OCI-LY7 (cell line): ENCODE results near the gene MAP4K5.

ENCODE experiments used
- CTCF ChIP-seq: fragments of 200-600 bp; sonication (generic); conservative IDR thresholded peaks from 2 replicates; pipeline ENCODE4 v1.5.1; 2014; ENCODE audit warnings: mild to moderate bottlenecking, antibody characterized with exemption, low read length, moderate library complexity, mixed read lengths
- EZH2phosphoT487 ChIP-seq: fragments of 200-600 bp; sonication (generic); IDR thresholded peaks from 2 replicates; pipeline ENCODE4 v1.6.1; 2018; ENCODE audit warnings: low read depth, borderline replicate concordance, mild to moderate bottlenecking, mixed run types, antibody characterized with exemption, low read length, moderate library complexity, mixed read lengths

- no peak for TF ChIP-seq CTCF
- no peak for TF ChIP-seq EZH2phosphoT487
Observed at GRCh38 chr14:50531595-50532501, 521 bp downstream of the MAP4K5 start.
